ENCODE measurements around the gene RTTN. TPM values are rescaled to one million over a fixed set of nuclear protein-coding genes. Genes with fewer than 3 reads are reported as not detected.
A peak's percentile ranks its signal among the peaks of the same experiment; 100 is the strongest.

RTTN gene
- total and polyA plus RNA-seq, 9 of the 15 experiments (the other 6 are each of a cell fraction or from before 2014, with no cell fraction given): 3.1 to 18.3 (median 10.6) TPM

GRCh38 chr18:69957747-69958146 lies 247.7 kb downstream of the RTTN start:
- no peak for ATAC-seq
- no TSS peak for BruUV-seq (replicated peaks)
- H3K27me3 ChIP-seq (ENCODE audit: control insufficient read depth in 2 of 2, insufficient read depth in 2 of 2, low read length in 2 of 2): no peaks in the 10 kb centered on the region
- no peak for DNase-seq (ENCODE audit: extremely low read depth in 1 of 4, low spot score in 3 of 4)
- intact Hi-C loops (cut with micrococcal nuclease) (no loop called here), in situ Hi-C loops (cut with MboI) (no loop called here)
- H2AFZ ChIP-seq (ENCODE audit: low read depth, low read length): no peak overlapping the region
- H3K36me3 ChIP-seq (ENCODE audit: control insufficient read depth, insufficient read depth, low read length): no peaks in the 10 kb centered on the region
- ChIA-PET CTCF (ENCODE audit: low intra/inter-chr PET ratio) (no interaction called here), POLR2A (no interaction called here)
- 89% methylated on average over 3 of the region's 3 CpGs for WGBS (ENCODE audit: insufficient coverage, low coverage, missing lambda C conversion rate)
- FAIRE-seq: no peak
- H3K4me1 ChIP-seq (replicated peaks in 1 of 2; ENCODE audit: control insufficient read depth in 2 of 2, insufficient read depth in 2 of 2, low read length in 2 of 2): peaks cover 0 to 18% of the 10 kb centered on the region in 2 experiments; a peak in 3 of 5 replicates
- no peaks in the 10 kb centered on the region for H4K20me1 ChIP-seq (replicated peaks; ENCODE audit: control insufficient read depth, insufficient read depth, low read length)
- no peaks in the 10 kb centered on the region for H3K9me1 ChIP-seq (ENCODE audit: control insufficient read depth, insufficient read depth, low read length)
- H3K9ac ChIP-seq (ENCODE audit: insufficient read depth in 1 of 2, low read depth in 2 of 2, low read length in 2 of 2): no peak overlapping the region
- H3K79me2 ChIP-seq (ENCODE audit: control insufficient read depth, insufficient read depth, low read length): no peaks in the 10 kb centered on the region
- H3K9me3 ChIP-seq (replicated peaks; ENCODE audit: control insufficient read depth, insufficient read depth, low read depth, low read length): no peaks in the 10 kb centered on the region
- H3K27ac ChIP-seq (ENCODE audit: extremely low read depth, low read depth, low read length): no peak overlapping the region
- no peak overlapping the region for H3K4me3 ChIP-seq
- TF ChIP-seq PCBP1 (IDR thresholded peaks at IDR 0.05; ENCODE audit: low read depth, low read length, poor library complexity, severe bottlenecking): no peak
- peak overlapping the region; percentile 26; the same call in 1 of the 2 replicates for H3K4me2 ChIP-seq (ENCODE audit: insufficient read depth, low read length)

- no peaks in the 10 kb centered on the region for H3K27me3 ChIP-seq (ENCODE audit: control insufficient read depth in 2 of 2, insufficient read depth in 2 of 2, low read length in 2 of 2)
- intact Hi-C loops (cut with micrococcal nuclease) (no loop called here), in situ Hi-C loops (cut with MboI) (no loop called here)
- ChIA-PET CTCF (ENCODE audit: low intra/inter-chr PET ratio) (no interaction called here), POLR2A (interaction anchor here (1.0 kb wide), 1 partner anchor 46 kb away, joined by 3 read pairs; no protein-coding TSS in a partner anchor)
- peak overlapping the region in 1 of 2 experiments; percentile 29; a peak in 2 of 4 replicates for H3K9ac ChIP-seq (ENCODE audit: insufficient read depth in 1 of 2, low read depth in 2 of 2, low read length in 2 of 2)
- H3K9me1 ChIP-seq (ENCODE audit: control insufficient read depth, insufficient read depth, low read length): no peaks in the 10 kb centered on the region
- peaks cover 0 to 15% of the 10 kb centered on the region in 2 experiments; a peak in 3 of 5 replicates for H3K4me1 ChIP-seq (replicated peaks in 1 of 2; ENCODE audit: control insufficient read depth in 2 of 2, insufficient read depth in 2 of 2, low read length in 2 of 2)
- no peaks in the 10 kb centered on the region for H3K36me3 ChIP-seq (ENCODE audit: control insufficient read depth, insufficient read depth, low read length)
- no TSS peak for BruUV-seq (replicated peaks)
- H3K4me2 ChIP-seq (ENCODE audit: insufficient read depth, low read length): peak overlapping the region; percentile 26
- no peaks in the 10 kb centered on the region for H3K79me2 ChIP-seq (ENCODE audit: control insufficient read depth, insufficient read depth, low read length)
- H3K4me3 ChIP-seq: no peak overlapping the region
- DNase-seq (ENCODE audit: extremely low read depth in 1 of 4, low spot score in 3 of 4) (peak in 2 of 4 experiments; percentile 28 to 34), FAIRE-seq (peak; percentile 26), ATAC-seq (peak; percentile 76)
- H3K27ac ChIP-seq (ENCODE audit: extremely low read depth, low read depth, low read length): no peak overlapping the region; the same call in 2 of the 3 replicates
- 16% methylated on average over 19 of the region's 20 CpGs for WGBS (ENCODE audit: insufficient coverage, low coverage, missing lambda C conversion rate)
- H3K9me3 ChIP-seq (replicated peaks; ENCODE audit: control insufficient read depth, insufficient read depth, low read depth, low read length): no peaks in the 10 kb centered on the region
- no peaks in the 10 kb centered on the region for H4K20me1 ChIP-seq (replicated peaks; ENCODE audit: control insufficient read depth, insufficient read depth, low read length)
- H2AFZ ChIP-seq (ENCODE audit: low read depth, low read length): peak overlapping the region; percentile 56
- TF ChIP-seq HSF4 (CRISPR knock-in tag; IDR thresholded peaks at IDR 0.05; ENCODE audit: borderline replicate concordance) (no peak), SETDB1 (IDR thresholded peaks at IDR 0.05; ENCODE audit: low read length) (no peak), HOMEZ (CRISPR knock-in tag; IDR thresholded peaks at IDR 0.05) (no peak), FOXJ2 (tag; IDR thresholded peaks at IDR 0.05) (0 out of 2 replicates have a peak, but pooled peaks have one; percentile 47), ZNF143 (CRISPR knock-in tag; IDR thresholded peaks at IDR 0.05) (no peak)
- TF ChIP-seq, protein P1, sequence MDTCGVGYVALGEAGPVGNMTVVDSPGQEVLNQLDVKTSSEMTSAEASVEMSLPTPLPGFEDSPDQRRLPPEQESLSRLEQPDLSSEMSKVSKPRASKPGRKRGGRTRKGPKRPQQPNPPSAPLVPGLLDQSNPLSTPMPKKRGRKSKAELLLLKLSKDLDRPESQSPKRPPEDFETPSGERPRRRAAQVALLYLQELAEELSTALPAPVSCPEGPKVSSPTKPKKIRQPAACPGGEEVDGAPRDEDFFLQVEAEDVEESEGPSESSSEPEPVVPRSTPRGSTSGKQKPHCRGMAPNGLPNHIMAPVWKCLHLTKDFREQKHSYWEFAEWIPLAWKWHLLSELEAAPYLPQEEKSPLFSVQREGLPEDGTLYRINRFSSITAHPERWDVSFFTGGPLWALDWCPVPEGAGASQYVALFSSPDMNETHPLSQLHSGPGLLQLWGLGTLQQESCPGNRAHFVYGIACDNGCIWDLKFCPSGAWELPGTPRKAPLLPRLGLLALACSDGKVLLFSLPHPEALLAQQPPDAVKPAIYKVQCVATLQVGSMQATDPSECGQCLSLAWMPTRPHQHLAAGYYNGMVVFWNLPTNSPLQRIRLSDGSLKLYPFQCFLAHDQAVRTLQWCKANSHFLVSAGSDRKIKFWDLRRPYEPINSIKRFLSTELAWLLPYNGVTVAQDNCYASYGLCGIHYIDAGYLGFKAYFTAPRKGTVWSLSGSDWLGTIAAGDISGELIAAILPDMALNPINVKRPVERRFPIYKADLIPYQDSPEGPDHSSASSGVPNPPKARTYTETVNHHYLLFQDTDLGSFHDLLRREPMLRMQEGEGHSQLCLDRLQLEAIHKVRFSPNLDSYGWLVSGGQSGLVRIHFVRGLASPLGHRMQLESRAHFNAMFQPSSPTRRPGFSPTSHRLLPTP (IDR thresholded peaks at IDR 0.05; ENCODE audit: borderline replicate concordance, extremely low read depth, insufficient read length): no peak
Measured at GRCh38 chr18:69956665-69957620, 248.5 kb downstream of the RTTN start.
